A673 (cell line): ENCODE measurements around the gene ALOX15B. TPM values are rescaled to one million over a fixed set of nuclear protein-coding genes. Genes with fewer than 3 reads are reported as not detected.

Source experiments
- BruUV-seq: library from RNA; stranded (reverse); fragments of 400-500 nt; replicated peaks from 2 replicates; lab custom pipeline; 2021; lab: Mats Ljungman, UMichigan
- CTCF ChIA-PET: fragments of 300-600 bp; sonication (Branson Sonifier 250); formaldehyde crosslinking; loops from one replicate; lab custom pipeline; 2022; ENCODE audit warnings: antibody characterized with exemption; lab: Charles Lee
- POLR2A ChIA-PET: fragments of 300-600 bp; sonication (Branson Sonifier 250); formaldehyde crosslinking; loops from one replicate; lab custom pipeline; 2022; ENCODE audit warnings: antibody characterized with exemption; ENCODE audit not compliant: low non-redundant PET; lab: Charles Lee
- DNase-seq: peaks from one replicate; pipeline ENCODE4 v3.0.0-alpha.2; 2015; ENCODE audit warnings: low spot score
- H3K27ac ChIP-seq: fragments of 200-600 bp; sonication (generic); 2 replicates; pipeline ENCODE4 v1.5.1; 2016; ENCODE audit warnings: mixed run types, low read depth, mild to moderate bottlenecking, mixed read lengths, antibody characterized with exemption, low read length; ENCODE audit not compliant: poor library complexity, severe bottlenecking
- H3K27me3 ChIP-seq: fragments of 200-600 bp; sonication (generic); replicated peaks from 2 replicates; pipeline ENCODE4 v1.6.1; 2017; ENCODE audit warnings: mixed run types, low read depth, mild to moderate bottlenecking, mixed read lengths, antibody characterized with exemption, low read length; ENCODE audit not compliant: insufficient read depth, poor library complexity
- H3K36me3 ChIP-seq: fragments of 200-600 bp; sonication (generic); 2 replicates; pipeline ENCODE4 v1.6.1; 2016; ENCODE audit warnings: mixed run types, mild to moderate bottlenecking, mixed read lengths, antibody characterized with exemption, low read length; ENCODE audit not compliant: insufficient read depth, poor library complexity, severe bottlenecking
- H3K4me1 ChIP-seq: fragments of 200-600 bp; sonication (generic); 2 replicates; pipeline ENCODE4 v1.6.1; 2017; ENCODE audit warnings: mixed run types, mild to moderate bottlenecking, mixed read lengths, antibody characterized with exemption, low read length; ENCODE audit not compliant: insufficient read depth, poor library complexity, severe bottlenecking
- H3K4me3 ChIP-seq: fragments of 200-600 bp; sonication (generic); 2 replicates; pipeline ENCODE4 v1.5.1; 2016; ENCODE audit warnings: low read depth, mixed run types, mild to moderate bottlenecking, mixed read lengths, low read length; ENCODE audit not compliant: poor library complexity, severe bottlenecking
- H3K9me3 ChIP-seq: fragments of 200-600 bp; sonication (generic); 2 replicates; pipeline ENCODE4 v1.6.1; 2016; ENCODE audit warnings: mixed run types, low read depth, mild to moderate bottlenecking, mixed read lengths, antibody characterized with exemption, low read length; ENCODE audit not compliant: poor library complexity, severe bottlenecking
- CTCF ChIP-seq: fragments of 300-800, 200-600 bp; sonication (generic); conservative IDR thresholded peaks from 2 replicates; pipeline ENCODE4 v1.5.1; 2017; ENCODE audit warnings: low read depth, mild to moderate bottlenecking, antibody characterized with exemption, low read length, moderate library complexity, mixed read lengths
- EZH2 ChIP-seq: fragments of 200-600 bp; sonication (generic); IDR thresholded peaks from 2 replicates; pipeline ENCODE4 v1.6.1; 2017; ENCODE audit warnings: borderline replicate concordance, low read depth, mild to moderate bottlenecking, mixed read lengths, antibody characterized with exemption, low read length; ENCODE audit not compliant: poor library complexity, severe bottlenecking
- intact Hi-C: fragments of 100-400 bp; cut with micrococcal nuclease; formaldehyde crosslinking; loops from one replicate; pipeline ENCODE4 v1.10.0; 2022; ENCODE audit not compliant: unreplicated experiment
- total RNA-seq: library from RNA; stranded (reverse); gene quantifications from 2 replicates; pipeline ENCODE4 v1.2.3, GENCODE V29; 2021

ALOX15B gene
- total RNA-seq, 1 experiment from 2014 or later = 0.30 TPM

GRCh38 chr17:8064561-8065019, 25.7 kb downstream of the ALOX15B start:
- CTCF ChIA-PET = interaction anchor here (1.3 kb wide), 1 partner anchor 9 kb away, joined by 5 read pairs; no protein-coding TSS in a partner anchor
- TF ChIP-seq EZH2 (no peak), CTCF (no peak)
- no TSS peak for BruUV-seq

GRCh38 chr17:8066841-8067775, 28.2 kb downstream of the ALOX15B start:
- TF ChIP-seq CTCF (no peak), EZH2 (no peak)
- ChIA-PET POLR2A (no interaction called here), CTCF (no interaction called here)
- no peak for DNase-seq
- no peaks in the 10 kb centered on the region for H3K9me3 ChIP-seq
- no peak overlapping the region for H3K4me3 ChIP-seq
- intact Hi-C loops = no loop called here
- no TSS peak for BruUV-seq
- no peak overlapping the region for H3K27ac ChIP-seq
- no peaks in the 10 kb centered on the region for H3K36me3 ChIP-seq
- H3K4me1 ChIP-seq = peaks cover 5% of the 10 kb centered on the region
- peaks cover 6% of the 10 kb centered on the region for H3K27me3 ChIP-seq

More at GRCh38 chr17:8064561-8065019, 25.7 kb downstream of the ALOX15B start:
- H3K4me3 ChIP-seq = no peak overlapping the region
- peaks cover 11% of the 10 kb centered on the region for H3K27me3 ChIP-seq
- intact Hi-C loops = loop anchor here (5.0 kb wide), 1 partner anchor 53 kb away; the partner anchor contains the start of gene ALOXE3
- H3K9me3 ChIP-seq = no peaks in the 10 kb centered on the region
- H3K27ac ChIP-seq = no peak overlapping the region
- no peak for DNase-seq
- POLR2A ChIA-PET = interaction anchor here (0.5 kb wide), 1 partner anchor 44 kb away, joined by 3 read pairs; no protein-coding TSS in a partner anchor
- peaks cover 9% of the 10 kb centered on the region for H3K4me1 ChIP-seq
- H3K36me3 ChIP-seq = no peaks in the 10 kb centered on the region

GRCh38 chr17:8067806-8068205, 28.9 kb downstream of the ALOX15B start:
- DNase-seq = no peak
- Histone ChIP-seq H3K9me3 (no peaks in the 10 kb centered on the region), H3K4me1 (no peaks in the 10 kb centered on the region), H3K36me3 (no peaks in the 10 kb centered on the region), H3K27me3 (peaks cover 5% of the 10 kb centered on the region), H3K4me3 (no peak overlapping the region), H3K27ac (no peak overlapping the region)
- TF ChIP-seq EZH2 (no peak), CTCF (no peak)
- POLR2A ChIA-PET = no interaction called here
- CTCF ChIA-PET = no interaction called here
- BruUV-seq = no TSS peak
- intact Hi-C loops = no loop called here
